ENCODE measurements around the gene TBC1D9. TPM values are rescaled to one million over a fixed set of nuclear protein-coding genes. Genes with fewer than 3 reads are reported as not detected.

Gene TBC1D9
- polyA plus RNA-seq, 2 of the 4 experiments (the other 2 are of a cell fraction): 5.6 to 11.8 TPM

DNA sequence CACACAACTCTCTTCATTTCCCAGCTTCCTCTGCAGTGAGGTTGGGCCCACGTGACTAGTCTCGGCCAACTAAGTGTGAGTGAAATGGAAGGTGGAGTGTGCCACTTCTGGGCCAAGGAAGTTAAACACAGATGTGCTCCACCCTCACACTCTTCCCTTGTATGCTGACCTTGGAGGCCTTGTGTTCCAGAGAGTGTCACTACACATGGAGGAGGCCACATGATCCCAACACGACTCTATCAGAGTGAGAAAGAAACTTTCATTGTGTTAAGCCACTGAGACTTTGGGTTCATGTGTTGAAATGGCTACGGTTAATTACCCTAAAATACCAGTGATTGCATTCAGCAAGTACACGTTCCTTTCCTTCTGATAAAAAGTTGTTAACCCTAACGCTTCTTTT is 55.1 kb downstream of the TBC1D9 start:
- CTCF ChIA-PET: no interaction called here

DNA sequence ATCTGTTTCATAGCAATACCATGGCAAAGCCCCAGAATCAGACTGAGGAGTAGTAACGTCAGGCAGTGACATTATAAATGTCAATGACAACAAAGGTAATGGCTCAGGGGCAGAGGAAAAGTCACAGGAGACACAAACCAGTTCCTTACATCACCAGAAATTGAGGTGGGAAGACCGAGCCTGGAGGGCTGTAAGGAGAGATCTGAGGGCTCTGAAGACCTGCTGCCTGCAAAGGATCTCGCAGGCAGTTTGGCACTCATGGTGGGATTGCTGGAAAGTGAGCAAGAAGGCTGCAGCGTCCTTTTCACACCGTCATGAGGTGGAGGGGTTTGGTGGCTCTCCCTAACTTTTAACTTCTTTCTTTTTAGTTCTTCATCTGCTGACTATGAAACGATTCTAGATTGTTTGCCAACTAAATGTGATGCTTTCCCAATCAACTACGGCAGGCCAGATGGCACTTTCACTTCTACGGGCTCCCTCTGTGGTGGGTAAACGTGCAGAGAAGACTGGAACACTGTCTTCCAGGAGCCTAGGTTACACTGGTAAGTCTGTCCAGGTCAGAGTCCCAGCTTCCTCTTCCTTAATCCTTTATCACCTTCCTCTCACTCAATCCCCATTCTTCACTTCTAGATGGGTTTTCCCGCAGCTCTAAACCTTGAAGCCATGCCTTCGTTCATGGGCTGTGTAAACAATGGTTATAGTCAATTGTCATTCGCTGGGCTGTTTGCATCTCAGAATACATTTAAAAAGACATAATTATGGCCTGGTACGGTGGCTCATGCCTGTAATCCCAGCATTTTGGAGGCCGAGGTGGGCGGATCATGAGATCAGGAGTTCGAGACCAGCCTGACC is 58.2 kb downstream of the TBC1D9 start:
- POLR2A ChIA-PET: no interaction called here
- FAIRE-seq: no peak
- CTCF ChIA-PET: interaction anchor here (0.6 kb wide), 1 partner anchor 1205 kb away, joined by 4 read pairs; no protein-coding TSS in a partner anchor
- Histone ChIP-seq H3K4me1 (no peaks in the 10 kb centered on the region), H3K9me3 (no peaks in the 10 kb centered on the region), H3K27ac (no peak overlapping the region), H3K4me2 (no peak overlapping the region), H3K4me3 (no peak overlapping the region)
- DNase-seq (ENCODE audit: low read depth in 1 of 2, low spot score in 1 of 2): no peak
- ATAC-seq: no peak
- TF ChIP-seq HOXB5 (CRISPR knock-in tag; IDR thresholded peaks at IDR 0.05): no peak
- no peak for TF ChIP-seq HDAC2 (IDR thresholded peaks at IDR 0.05)
- TF ChIP-seq SMC3 (IDR thresholded peaks at IDR 0.05): no peak
- TF ChIP-seq SREBF2 (IDR thresholded peaks at IDR 0.05): no peak
- no peak for TF ChIP-seq TP53 (CRISPR knock-in tag; IDR thresholded peaks at IDR 0.05)
- no peak for TF ChIP-seq ZC3H11A (IDR thresholded peaks at IDR 0.05)
- TF ChIP-seq, protein P1, sequence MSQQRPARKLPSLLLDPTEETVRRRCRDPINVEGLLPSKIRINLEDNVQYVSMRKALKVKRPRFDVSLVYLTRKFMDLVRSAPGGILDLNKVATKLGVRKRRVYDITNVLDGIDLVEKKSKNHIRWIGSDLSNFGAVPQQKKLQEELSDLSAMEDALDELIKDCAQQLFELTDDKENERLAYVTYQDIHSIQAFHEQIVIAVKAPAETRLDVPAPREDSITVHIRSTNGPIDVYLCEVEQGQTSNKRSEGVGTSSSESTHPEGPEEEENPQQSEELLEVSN (IDR thresholded peaks at IDR 0.05; ENCODE audit: borderline replicate concordance, low read depth): no peak
- no peak for TF ChIP-seq PHF8 (IDR thresholded peaks at IDR 0.05; ENCODE audit: borderline replicate concordance, low read depth)
- TF ChIP-seq HOXA7 (CRISPR knock-in tag; IDR thresholded peaks at IDR 0.05): no peak
- no peak for TF ChIP-seq CBX2 (IDR thresholded peaks at IDR 0.05; ENCODE audit: borderline replicate concordance, low read depth)
- TF ChIP-seq JUN (IDR thresholded peaks at IDR 0.05): no peak
- no peak for TF ChIP-seq KDM1A (IDR thresholded peaks at IDR 0.05; ENCODE audit: low read depth)
- no peak for TF ChIP-seq BHLHE40 (IDR thresholded peaks at IDR 0.05; ENCODE audit: low read depth, low read length)
- no peak for TF ChIP-seq NR3C1 (IDR thresholded peaks at IDR 0.05)
- TF ChIP-seq CHD2 (IDR thresholded peaks at IDR 0.05; ENCODE audit: low read length, partially characterized antibody): no peak
- WGBS (ENCODE audit: missing lambda C conversion rate): 77% methylated on average over 16 of the region's 16 CpGs

More for the DNA sequence above, 55.1 kb downstream of the TBC1D9 start:
- H3K9me3 ChIP-seq: no peaks in the 10 kb centered on the region
- WGBS (ENCODE audit: missing lambda C conversion rate): 80% methylated on average over 6 of the region's 6 CpGs
- TF ChIP-seq, protein P2, sequence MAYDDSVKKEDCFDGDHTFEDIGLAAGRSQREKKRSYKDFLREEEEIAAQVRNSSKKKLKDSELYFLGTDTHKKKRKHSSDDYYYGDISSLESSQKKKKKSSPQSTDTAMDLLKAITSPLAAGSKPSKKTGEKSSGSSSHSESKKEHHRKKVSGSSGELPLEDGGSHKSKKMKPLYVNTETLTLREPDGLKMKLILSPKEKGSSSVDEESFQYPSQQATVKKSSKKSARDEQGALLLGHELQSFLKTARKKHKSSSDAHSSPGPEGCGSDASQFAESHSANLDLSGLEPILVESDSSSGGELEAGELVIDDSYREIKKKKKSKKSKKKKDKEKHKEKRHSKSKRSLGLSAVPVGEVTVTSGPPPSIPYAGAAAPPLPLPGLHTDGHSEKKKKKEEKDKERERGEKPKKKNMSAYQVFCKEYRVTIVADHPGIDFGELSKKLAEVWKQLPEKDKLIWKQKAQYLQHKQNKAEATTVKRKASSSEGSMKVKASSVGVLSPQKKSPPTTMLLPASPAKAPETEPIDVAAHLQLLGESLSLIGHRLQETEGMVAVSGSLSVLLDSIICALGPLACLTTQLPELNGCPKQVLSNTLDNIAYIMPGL (CRISPR knock-in tag; IDR thresholded peaks at IDR 0.05; ENCODE audit: borderline replicate concordance): no peak
- TF ChIP-seq RCOR1 (IDR thresholded peaks at IDR 0.05; ENCODE audit: low read depth, low read length) (no peak), POLR2A (IDR thresholded peaks at IDR 0.05; ENCODE audit: low read length) (no peak), MAFK (IDR thresholded peaks at IDR 0.05; ENCODE audit: partially characterized antibody) (no peak), BHLHE40 (IDR thresholded peaks at IDR 0.05; ENCODE audit: low read depth, low read length) (no peak), GATA3 (IDR thresholded peaks at IDR 0.05; ENCODE audit: borderline replicate concordance) (no peak), EP300 (IDR thresholded peaks at IDR 0.05) (no peak), HOXB13 (CRISPR knock-in tag; IDR thresholded peaks at IDR 0.05; ENCODE audit: low read depth) (no peak), KDM5A (IDR thresholded peaks at IDR 0.05) (no peak), MAZ (IDR thresholded peaks at IDR 0.05; ENCODE audit: borderline replicate concordance, low read depth, low read length) (no peak), HOXA7 (CRISPR knock-in tag; IDR thresholded peaks at IDR 0.05) (no peak), JUN (IDR thresholded peaks at IDR 0.05) (no peak), SREBF2 (IDR thresholded peaks at IDR 0.05) (no peak)
- TF ChIP-seq, protein P3, sequence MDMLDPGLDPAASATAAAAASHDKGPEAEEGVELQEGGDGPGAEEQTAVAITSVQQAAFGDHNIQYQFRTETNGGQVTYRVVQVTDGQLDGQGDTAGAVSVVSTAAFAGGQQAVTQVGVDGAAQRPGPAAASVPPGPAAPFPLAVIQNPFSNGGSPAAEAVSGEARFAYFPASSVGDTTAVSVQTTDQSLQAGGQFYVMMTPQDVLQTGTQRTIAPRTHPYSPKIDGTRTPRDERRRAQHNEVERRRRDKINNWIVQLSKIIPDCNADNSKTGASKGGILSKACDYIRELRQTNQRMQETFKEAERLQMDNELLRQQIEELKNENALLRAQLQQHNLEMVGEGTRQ (IDR thresholded peaks at IDR 0.05): no peak
- ATAC-seq (no peak), FAIRE-seq (no peak), DNase-seq (ENCODE audit: low read depth in 1 of 2, low spot score in 1 of 2) (no peak)
- H3K4me3 ChIP-seq: no peak overlapping the region
- no peak overlapping the region for H3K27ac ChIP-seq
- no peak overlapping the region for H3K4me2 ChIP-seq
- POLR2A ChIA-PET: no interaction called here
- H3K4me1 ChIP-seq: no peaks in the 10 kb centered on the region
